Neural progenitor cell (in vitro differentiated cells): ENCODE data around the gene TAS2R8. TPM values are rescaled to one million over a fixed set of nuclear protein-coding genes. Genes with fewer than 3 reads are reported as not detected.
"Not testable (repeated sequence)": the region's sequence is repeated elsewhere in the genome, so short reads cannot be mapped to it uniquely, and the experiment has no call there.

ENCODE experiments used
- DNase-seq: peaks from one replicate; pipeline ENCODE4 v3.0.0-alpha.2; 2016; ENCODE audit warnings: low spot score
- H2AFZ ChIP-seq: fragments of 200-600 bp; sonication (generic); replicated peaks from 2 replicates; pipeline ENCODE4 v1.6.1; 2016; ENCODE audit warnings: antibody characterized with exemption
- H3F3A ChIP-seq: fragments of 200-600 bp; sonication (generic); 2 replicates; pipeline ENCODE4 v1.6.1; 2016; ENCODE audit warnings: antibody characterized with exemption, low read depth
- H3K27ac ChIP-seq: fragments of 200-600 bp; sonication (generic); 2 replicates; pipeline ENCODE4 v1.5.1; 2016; ENCODE audit warnings: mild to moderate bottlenecking
- H3K27me3 ChIP-seq: fragments of 200-600 bp; sonication (generic); 2 replicates; pipeline ENCODE4 v1.6.1; 2016; ENCODE audit warnings: mild to moderate bottlenecking, moderate library complexity
- H3K36me3 ChIP-seq: fragments of 200-600 bp; sonication (generic); 2 replicates; pipeline ENCODE4 v1.5.1; 2016
- H3K4me1 ChIP-seq: fragments of 200-600 bp; sonication (generic); 2 replicates; pipeline ENCODE4 v1.6.1; 2016; ENCODE audit warnings: mixed run types
- H3K4me2 ChIP-seq: fragments of 200-600 bp; sonication (generic); 2 replicates; pipeline ENCODE4 v1.6.1; 2016
- H3K4me3 ChIP-seq: fragments of 200-600 bp; sonication (generic); 2 replicates; pipeline ENCODE4 v1.5.1; 2016
- H3K79me2 ChIP-seq: fragments of 200-600 bp; sonication (generic); 2 replicates; pipeline ENCODE4 v1.6.1; 2016; ENCODE audit warnings: low read depth
- H3K9ac ChIP-seq: fragments of 200-600 bp; sonication (generic); 2 replicates; pipeline ENCODE4 v1.6.1; 2016
- H3K9me3 ChIP-seq: fragments of 200-600 bp; sonication (generic); 2 replicates; pipeline ENCODE4 v1.5.1; 2016; ENCODE audit warnings: low read depth
- H4K20me1 ChIP-seq: fragments of 200-600 bp; sonication (generic); 2 replicates; pipeline ENCODE4 v1.6.1; 2016; ENCODE audit warnings: low read depth
- H3K27ac Mint-ChIP-seq: 3 replicates; pipeline ENCODE4 v1.8.0; 2021; ENCODE audit warnings: mixed read lengths
- H3K27me3 Mint-ChIP-seq: 2 replicates; pipeline ENCODE4 v1.8.0; 2022; ENCODE audit warnings: low read depth, mild to moderate bottlenecking, inconsistent platforms, moderate library complexity, mixed read lengths; ENCODE audit not compliant: insufficient read depth
- H3K36me3 Mint-ChIP-seq: 3 replicates; pipeline ENCODE4 v1.8.0; 2021; ENCODE audit warnings: mixed read lengths
- H3K4me1 Mint-ChIP-seq: 3 replicates; pipeline ENCODE4 v1.8.0; 2021; ENCODE audit warnings: mixed read lengths
- H3K4me3 Mint-ChIP-seq: 3 replicates; pipeline ENCODE4 v1.8.0; 2021; ENCODE audit warnings: mild to moderate bottlenecking, moderate library complexity, mixed read lengths
- H3K9me3 Mint-ChIP-seq: 3 replicates; pipeline ENCODE4 v1.8.0; 2020; ENCODE audit warnings: mixed read lengths
- CTCF ChIP-seq: fragments of 200-600 bp; sonication (generic); IDR thresholded peaks from 2 replicates; pipeline ENCODE4 v1.5.1; 2017; ENCODE audit warnings: antibody characterized with exemption, mild to moderate bottlenecking
- EZH2 ChIP-seq: fragments of 200-600 bp; sonication (generic); IDR thresholded peaks from 2 replicates; pipeline ENCODE4 v1.6.1; 2017; ENCODE audit warnings: antibody characterized with exemption, mild to moderate bottlenecking, moderate library complexity
- EZH2phosphoT487 ChIP-seq: fragments of 200-600 bp; sonication (generic); IDR thresholded peaks from 2 replicates; pipeline ENCODE4 v1.6.1; 2017; ENCODE audit warnings: antibody characterized with exemption
- total RNA-seq: library from RNA; depleted of rRNA; stranded (reverse); fragments of >200 nt; gene quantifications from 2 replicates; pipeline ENCODE4 v1.2.3, GENCODE V29; 2015; ENCODE audit warnings: low replicate concordance

TAS2R8 gene
- total RNA-seq, 1 donor from 2014 or later, result not detected

- H3K27ac Mint-ChIP-seq, result no peak overlapping the region
- peaks cover 8% of the 10 kb centered on the region for H3K4me1 Mint-ChIP-seq
- peaks cover 16% of the 10 kb centered on the region for H3F3A ChIP-seq
- H3K9ac ChIP-seq, result no peak overlapping the region
- H3K9me3 Mint-ChIP-seq, result no peaks in the 10 kb centered on the region
- TF ChIP-seq CTCF, result no peak
- no peak for TF ChIP-seq EZH2phosphoT487
- TF ChIP-seq EZH2, result no peak
- H3K36me3 ChIP-seq, result no peaks in the 10 kb centered on the region
- peak; percentile 21 for DNase-seq
- H3K36me3 Mint-ChIP-seq, result no peaks in the 10 kb centered on the region
- no peaks in the 10 kb centered on the region for H4K20me1 ChIP-seq
- H3K4me2 ChIP-seq, result peak overlapping the region; percentile 40
- H3K4me3 ChIP-seq, result no peak overlapping the region
- no peaks in the 10 kb centered on the region for H3K27me3 ChIP-seq
- H3K27ac ChIP-seq, result no peak overlapping the region
- H3K27me3 Mint-ChIP-seq, result no peaks in the 10 kb centered on the region
- no peak overlapping the region for H2AFZ ChIP-seq
- H3K4me1 ChIP-seq, result peaks cover 31% of the 10 kb centered on the region
- no peak overlapping the region for H3K4me3 Mint-ChIP-seq
- no peaks in the 10 kb centered on the region for H3K9me3 ChIP-seq
- H3K79me2 ChIP-seq, result no peaks in the 10 kb centered on the region
Measured at GRCh38 chr12:10801741-10802140, 5.3 kb downstream of the TAS2R8 start.

- Histone ChIP-seq H3K9ac (no peak overlapping the region), H3K9me3 (no peaks in the 10 kb centered on the region), H3K27ac (no peak overlapping the region), H3K27me3 (no peaks in the 10 kb centered on the region), H4K20me1 (no peaks in the 10 kb centered on the region), H3K4me1 (no peaks in the 10 kb centered on the region), H2AFZ (no peak overlapping the region), H3K4me3 (no peak overlapping the region), H3K4me2 (no peak overlapping the region), H3K36me3 (no peaks in the 10 kb centered on the region), H3F3A (no peaks in the 10 kb centered on the region), H3K79me2 (no peaks in the 10 kb centered on the region)
- no peaks in the 10 kb centered on the region for H3K36me3 Mint-ChIP-seq
- H3K9me3 Mint-ChIP-seq, result no peaks in the 10 kb centered on the region
- no peak for TF ChIP-seq CTCF
- TF ChIP-seq EZH2, result no peak
- TF ChIP-seq EZH2phosphoT487, result no peak
- H3K4me1 Mint-ChIP-seq, result no peaks in the 10 kb centered on the region
- H3K4me3 Mint-ChIP-seq, result no peak overlapping the region
- no peak overlapping the region for H3K27ac Mint-ChIP-seq
- no peaks in the 10 kb centered on the region for H3K27me3 Mint-ChIP-seq
- DNase-seq, result no peak
Measured at GRCh38 chr12:10794222-10794621, 12.9 kb downstream of the TAS2R8 start.

GRCh38 chr12:10791769-10792168, 15.3 kb downstream of the TAS2R8 start:
- H3K36me3 ChIP-seq, H3K4me3 ChIP-seq, H3K4me3 Mint-ChIP-seq, H3K27me3 ChIP-seq, H3K27ac Mint-ChIP-seq, H3K27ac ChIP-seq, H3K9ac ChIP-seq, H3K27me3 Mint-ChIP-seq, H3K36me3 Mint-ChIP-seq, H3K4me1 ChIP-seq, H3K9me3 ChIP-seq, H3K4me2 ChIP-seq, H3K79me2 ChIP-seq, H3F3A ChIP-seq, H4K20me1 ChIP-seq, H3K4me1 Mint-ChIP-seq, H2AFZ ChIP-seq, H3K9me3 Mint-ChIP-seq, DNase-seq: not testable (repeated sequence)

- no peaks in the 10 kb centered on the region for H3K27me3 ChIP-seq
- H3K4me1 Mint-ChIP-seq, result no peaks in the 10 kb centered on the region
- no peaks in the 10 kb centered on the region for H3F3A ChIP-seq
- no peaks in the 10 kb centered on the region for H3K9me3 ChIP-seq
- no peak overlapping the region for H2AFZ ChIP-seq
- no peaks in the 10 kb centered on the region for H3K27me3 Mint-ChIP-seq
- no peaks in the 10 kb centered on the region for H3K79me2 ChIP-seq
- no peaks in the 10 kb centered on the region for H3K36me3 Mint-ChIP-seq
- TF ChIP-seq EZH2phosphoT487, result no peak
- no peak for TF ChIP-seq EZH2
- TF ChIP-seq CTCF, result no peak
- H3K27ac ChIP-seq, result no peak overlapping the region
- H3K4me2 ChIP-seq, result no peak overlapping the region
- no peak overlapping the region for H3K4me3 Mint-ChIP-seq
- H3K4me1 ChIP-seq, result peaks cover 9% of the 10 kb centered on the region
- no peak overlapping the region for H3K27ac Mint-ChIP-seq
- H4K20me1 ChIP-seq, result no peaks in the 10 kb centered on the region
- H3K9me3 Mint-ChIP-seq, result no peaks in the 10 kb centered on the region
- no peak overlapping the region for H3K4me3 ChIP-seq
- no peaks in the 10 kb centered on the region for H3K36me3 ChIP-seq
- H3K9ac ChIP-seq, result no peak overlapping the region
- DNase-seq, result no peak
Measured at GRCh38 chr12:10783252-10783651, 23.8 kb downstream of the TAS2R8 start.
